ENCODE results near the gene DNAJC10.

DNA sequence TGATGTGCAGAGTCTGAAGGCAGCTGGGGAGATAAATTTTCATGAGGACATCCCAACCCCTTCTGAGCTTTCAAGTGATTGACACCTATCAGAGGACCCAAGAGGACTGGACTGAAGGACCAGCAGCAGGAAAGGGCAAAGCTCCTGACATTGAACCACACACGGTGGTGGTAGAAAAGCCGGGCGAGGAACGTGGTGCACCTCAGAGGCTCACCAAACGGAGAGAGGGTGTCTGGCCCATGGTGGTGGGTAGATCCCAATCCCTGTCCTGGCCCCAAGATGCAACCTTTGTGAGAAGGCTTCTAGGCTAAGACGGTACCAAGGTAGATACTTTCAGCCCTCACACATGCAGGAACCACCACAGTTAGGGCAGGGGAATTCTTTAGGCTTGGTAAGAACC is 98.3 kb downstream of the DNAJC10 start:
- TF ChIP-seq, protein P1, sequence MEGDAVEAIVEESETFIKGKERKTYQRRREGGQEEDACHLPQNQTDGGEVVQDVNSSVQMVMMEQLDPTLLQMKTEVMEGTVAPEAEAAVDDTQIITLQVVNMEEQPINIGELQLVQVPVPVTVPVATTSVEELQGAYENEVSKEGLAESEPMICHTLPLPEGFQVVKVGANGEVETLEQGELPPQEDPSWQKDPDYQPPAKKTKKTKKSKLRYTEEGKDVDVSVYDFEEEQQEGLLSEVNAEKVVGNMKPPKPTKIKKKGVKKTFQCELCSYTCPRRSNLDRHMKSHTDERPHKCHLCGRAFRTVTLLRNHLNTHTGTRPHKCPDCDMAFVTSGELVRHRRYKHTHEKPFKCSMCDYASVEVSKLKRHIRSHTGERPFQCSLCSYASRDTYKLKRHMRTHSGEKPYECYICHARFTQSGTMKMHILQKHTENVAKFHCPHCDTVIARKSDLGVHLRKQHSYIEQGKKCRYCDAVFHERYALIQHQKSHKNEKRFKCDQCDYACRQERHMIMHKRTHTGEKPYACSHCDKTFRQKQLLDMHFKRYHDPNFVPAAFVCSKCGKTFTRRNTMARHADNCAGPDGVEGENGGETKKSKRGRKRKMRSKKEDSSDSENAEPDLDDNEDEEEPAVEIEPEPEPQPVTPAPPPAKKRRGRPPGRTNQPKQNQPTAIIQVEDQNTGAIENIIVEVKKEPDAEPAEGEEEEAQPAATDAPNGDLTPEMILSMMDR (IDR thresholded peaks at IDR 0.05; ENCODE audit: low read depth, low read length), result no peak
- no peak for TF ChIP-seq POLR2A (IDR thresholded peaks at IDR 0.05; ENCODE audit: extremely low read depth, insufficient read length)
